Activated naive CD8-positive, alpha-beta T cell treated with anti-CD3 and anti-CD28 coated beads for 36 hours (primary cell): ENCODE results near the gene HES5. TPM values are rescaled to one million over a fixed set of nuclear protein-coding genes. Genes with fewer than 3 reads are reported as not detected.
"Not testable (repeated sequence)": the region's sequence is repeated elsewhere in the genome, so short reads cannot be mapped to it uniquely, and the experiment has no call there.

Source experiments
- DNase-seq: peaks from one replicate; pipeline ENCODE4 v3.0.0; 2021
- H3K27ac Mint-ChIP-seq: one replicate; pipeline ENCODE4 v1.8.0; 2022; ENCODE audit warnings: mild to moderate bottlenecking, moderate library complexity, mixed read lengths
- H3K27me3 Mint-ChIP-seq: one replicate; pipeline ENCODE4 v1.8.0; 2022; ENCODE audit warnings: mild to moderate bottlenecking, mixed read lengths
- H3K36me3 Mint-ChIP-seq: one replicate; pipeline ENCODE4 v1.8.0; 2021; ENCODE audit warnings: mild to moderate bottlenecking, mixed read lengths
- H3K4me1 Mint-ChIP-seq: one replicate; pipeline ENCODE4 v1.8.0; 2021; ENCODE audit warnings: mixed read lengths
- H3K4me3 Mint-ChIP-seq: one replicate; pipeline ENCODE4 v1.8.0; 2022; ENCODE audit warnings: mild to moderate bottlenecking, moderate library complexity, mixed read lengths
- H3K9me3 Mint-ChIP-seq: one replicate; pipeline ENCODE4 v1.8.0; 2022; ENCODE audit warnings: mixed read lengths
- total RNA-seq, 2 experiments: library from RNA; stranded (reverse); gene quantifications; one replicate each; pipeline ENCODE4 v1.2.3, GENCODE V29; 2021

HES5 gene
- under 1 TPM in 1 of 2 experiments, not detected in 1; 0.28 TPM for total RNA-seq

DNA sequence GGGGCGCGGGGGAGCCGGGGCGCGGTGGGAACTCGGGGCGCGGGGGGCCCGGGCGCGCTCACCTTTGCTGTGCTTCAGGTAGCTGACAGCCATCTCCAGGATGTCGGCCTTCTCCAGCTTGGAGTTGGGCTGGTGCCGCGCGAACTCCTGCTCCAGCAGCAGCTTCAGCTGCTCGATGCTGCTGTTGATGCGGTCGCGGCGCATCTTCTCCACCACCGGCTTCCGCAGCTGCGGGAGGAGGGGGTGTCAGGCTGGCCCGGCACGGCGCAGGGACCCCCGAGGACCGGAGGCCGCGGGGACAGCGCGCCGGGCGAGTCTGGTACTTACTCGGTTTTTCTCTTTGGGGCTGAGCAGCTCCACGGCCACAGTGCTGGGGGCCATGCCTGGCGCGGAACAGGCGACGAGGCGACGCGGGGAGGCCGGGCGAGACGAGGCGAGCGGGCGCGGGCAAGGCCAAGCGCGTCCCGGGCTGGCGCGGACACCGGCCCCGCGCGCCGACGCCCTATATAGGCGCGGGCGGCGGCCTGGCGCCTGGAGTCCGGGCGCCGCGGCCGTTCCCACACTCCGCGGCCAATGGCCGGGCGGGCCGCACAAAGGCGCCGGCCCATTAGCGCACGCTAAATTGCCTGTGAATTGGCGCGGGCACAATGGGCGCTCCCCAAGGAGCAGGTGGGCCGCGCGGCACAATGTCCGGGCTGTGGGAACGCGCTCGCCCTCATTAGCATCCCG, at the start of gene HES5:
Gene HES5, minus strand, starts transcription at position 480 of the 729 bp plus-strand sequence. Its CDS starts 99 bp downstream, at position 381.
- Mint-ChIP-seq H3K4me1 (peaks cover 20% of the 10 kb centered on the region), H3K4me3 (peak within 1 kb of the TSS; percentile 74), H3K36me3 (peaks cover 4% of the 10 kb centered on the region), H3K9me3 (no peaks in the 10 kb centered on the region), H3K27ac (peak within 1 kb of the TSS; percentile 51), H3K27me3 (peaks cover 6% of the 10 kb centered on the region)
- no peak for DNase-seq

DNA sequence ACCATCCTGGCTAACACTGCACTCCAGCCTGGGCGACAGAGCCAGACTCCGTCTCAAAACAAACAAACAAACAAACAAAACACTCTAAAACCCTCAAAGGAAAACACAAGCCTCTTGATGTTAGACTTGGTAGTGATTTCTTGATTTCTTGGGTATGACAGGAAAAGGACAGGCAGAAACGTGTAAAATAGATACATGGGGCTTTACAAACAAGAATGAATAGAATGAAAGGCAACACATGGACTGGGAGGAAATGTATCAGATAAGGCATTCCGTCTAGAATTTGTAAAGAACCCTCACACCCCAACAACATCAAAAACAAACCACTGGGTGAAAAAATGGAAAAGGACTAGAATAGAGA, 48.7 kb upstream of the HES5 start:
- Mint-ChIP-seq H3K36me3 (peaks cover 15% of the 10 kb centered on the region), H3K4me1 (peaks cover 76% of the 10 kb centered on the region), H3K9me3 (peaks cover 10% of the 10 kb centered on the region), H3K4me3 (peak overlapping the region; percentile 58), H3K27ac (peak overlapping the region; percentile 97), H3K27me3 (no peaks in the 10 kb centered on the region)
- DNase-seq, result no peak

DNA sequence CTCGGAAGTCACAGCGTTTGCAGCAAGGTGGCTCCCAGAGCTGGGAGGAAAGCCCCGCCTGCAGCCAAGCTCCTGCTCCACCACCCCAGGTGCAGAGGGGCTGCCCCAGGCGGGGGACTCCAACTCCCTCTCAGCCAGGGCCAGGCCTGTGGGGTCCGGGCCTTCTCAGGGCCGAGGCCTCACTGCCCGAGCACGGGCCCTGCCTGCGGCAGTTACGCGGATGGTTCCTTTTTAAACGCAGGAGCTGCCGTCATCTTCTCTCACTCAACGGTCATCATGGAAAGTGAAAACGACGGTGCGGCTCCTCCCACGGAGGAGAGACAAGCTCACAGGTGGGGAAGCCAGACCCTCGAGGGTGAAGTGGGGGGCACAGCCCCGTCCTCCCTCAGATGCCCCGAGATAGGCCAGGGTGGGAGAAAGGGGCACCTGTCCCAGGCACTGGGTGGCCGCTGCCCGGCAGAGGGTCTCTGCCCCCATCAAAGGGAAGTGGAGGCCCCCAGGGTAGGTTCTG, 47.6 kb upstream of the HES5 start:
- Mint-ChIP-seq H3K27ac (peak overlapping the region; percentile 97), H3K4me1 (peaks cover 66% of the 10 kb centered on the region), H3K36me3 (peaks cover 19% of the 10 kb centered on the region), H3K4me3 (peak overlapping the region; percentile 75), H3K9me3 (peaks cover 15% of the 10 kb centered on the region)
- DNase-seq, result peak; percentile 56
- not testable (repeated sequence) for H3K27me3 Mint-ChIP-seq

- Mint-ChIP-seq H3K4me1 (peaks cover 50% of the 10 kb centered on the region), H3K9me3 (peaks cover 14% of the 10 kb centered on the region), H3K27ac (peak overlapping the region; percentile 62), H3K27me3 (no peaks in the 10 kb centered on the region), H3K36me3 (peaks cover 12% of the 10 kb centered on the region), H3K4me3 (peak overlapping the region; percentile 10)
- DNase-seq, result no peak
Observed at GRCh38 chr1:2575801-2576663, 46.0 kb upstream of the HES5 start.

GRCh38 chr1:2574350-2574749, 44.3 kb upstream of the HES5 start:
- H3K4me3 Mint-ChIP-seq, result no peak overlapping the region
- H3K4me1 Mint-ChIP-seq, result peaks cover 36% of the 10 kb centered on the region
- H3K27ac Mint-ChIP-seq, result no peak overlapping the region
- peaks cover 9% of the 10 kb centered on the region for H3K36me3 Mint-ChIP-seq
- DNase-seq, result no peak
- H3K9me3 Mint-ChIP-seq, result peaks cover 14% of the 10 kb centered on the region
- H3K27me3 Mint-ChIP-seq, result no peaks in the 10 kb centered on the region

- H3K4me3 Mint-ChIP-seq, result no peak overlapping the region
- peaks cover 11% of the 10 kb centered on the region for H3K9me3 Mint-ChIP-seq
- no peak overlapping the region for H3K27ac Mint-ChIP-seq
- H3K27me3 Mint-ChIP-seq, result no peaks in the 10 kb centered on the region
- H3K4me1 Mint-ChIP-seq, result peaks cover 28% of the 10 kb centered on the region
- H3K36me3 Mint-ChIP-seq, result peaks cover 4% of the 10 kb centered on the region
- DNase-seq, result no peak
Observed at GRCh38 chr1:2573250-2573920, 43.3 kb upstream of the HES5 start.

- no peak for DNase-seq
- peaks cover 13% of the 10 kb centered on the region for H3K4me1 Mint-ChIP-seq
- H3K9me3 Mint-ChIP-seq, result peaks cover 11% of the 10 kb centered on the region
- H3K27me3 Mint-ChIP-seq, result no peaks in the 10 kb centered on the region
- peaks cover 4% of the 10 kb centered on the region for H3K36me3 Mint-ChIP-seq
- H3K27ac Mint-ChIP-seq, result no peak overlapping the region
- no peak overlapping the region for H3K4me3 Mint-ChIP-seq
Observed at GRCh38 chr1:2571348-2571747, 41.3 kb upstream of the HES5 start.

GRCh38 chr1:2570332-2570731, 40.3 kb upstream of the HES5 start:
- no peak overlapping the region for H3K27ac Mint-ChIP-seq

GRCh38 chr1:2569703-2570102, 39.6 kb upstream of the HES5 start:
- not testable (repeated sequence) for H3K4me3 Mint-ChIP-seq, H3K36me3 Mint-ChIP-seq, H3K27ac Mint-ChIP-seq, H3K4me1 Mint-ChIP-seq, H3K27me3 Mint-ChIP-seq, DNase-seq
- H3K9me3 Mint-ChIP-seq, result peaks cover 11% of the 10 kb centered on the region

More at GRCh38 chr1:2570332-2570731, 40.3 kb upstream of the HES5 start:
- Mint-ChIP-seq H3K4me3 (no peak overlapping the region), H3K4me1 (peaks cover 8% of the 10 kb centered on the region), H3K36me3 (peaks cover 4% of the 10 kb centered on the region), H3K27me3 (no peaks in the 10 kb centered on the region), H3K9me3 (peaks cover 11% of the 10 kb centered on the region)
- no peak for DNase-seq

DNA sequence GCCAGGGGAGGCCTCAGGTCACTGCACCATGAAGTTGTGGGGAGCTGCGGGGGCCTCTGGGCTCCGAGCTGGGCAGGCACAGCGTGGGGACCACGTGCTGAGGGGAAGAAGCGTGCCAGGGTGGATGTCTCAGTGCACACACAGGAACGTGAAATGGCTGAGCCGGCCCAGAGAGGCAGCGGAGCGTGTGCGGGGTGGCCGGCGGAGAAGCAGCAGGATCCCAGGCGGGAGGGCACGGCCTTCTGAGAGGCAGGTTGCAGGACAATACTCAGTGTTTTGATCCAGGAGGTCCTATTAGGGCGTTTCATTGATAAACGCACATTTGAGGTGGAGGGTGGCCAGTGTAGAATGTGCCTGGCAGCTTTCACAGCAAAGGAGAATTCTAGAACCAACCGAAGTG, 39.0 kb upstream of the HES5 start:
- H3K4me1 Mint-ChIP-seq, result peaks cover 2% of the 10 kb centered on the region
- H3K4me3 Mint-ChIP-seq, result no peak overlapping the region
- peaks cover 4% of the 10 kb centered on the region for H3K36me3 Mint-ChIP-seq
- no peaks in the 10 kb centered on the region for H3K27me3 Mint-ChIP-seq
- peaks cover 8% of the 10 kb centered on the region for H3K9me3 Mint-ChIP-seq
- no peak overlapping the region for H3K27ac Mint-ChIP-seq
- DNase-seq, result no peak

- H3K27ac Mint-ChIP-seq, H3K36me3 Mint-ChIP-seq, H3K9me3 Mint-ChIP-seq, H3K27me3 Mint-ChIP-seq, DNase-seq, H3K4me1 Mint-ChIP-seq, H3K4me3 Mint-ChIP-seq: not testable (repeated sequence)
Observed at GRCh38 chr1:2568187-2568816, 38.2 kb upstream of the HES5 start.

GRCh38 chr1:2567083-2567679, 37.1 kb upstream of the HES5 start:
- H3K4me1 Mint-ChIP-seq, result peaks cover 2% of the 10 kb centered on the region
- DNase-seq, result no peak
- H3K27ac Mint-ChIP-seq, result peak overlapping the region; percentile 45
- no peaks in the 10 kb centered on the region for H3K9me3 Mint-ChIP-seq
- no peaks in the 10 kb centered on the region for H3K27me3 Mint-ChIP-seq
- H3K36me3 Mint-ChIP-seq, result no peaks in the 10 kb centered on the region
- no peak overlapping the region for H3K4me3 Mint-ChIP-seq

GRCh38 chr1:2566101-2567045, 36.3 kb upstream of the HES5 start:
- no peak for DNase-seq
- peaks cover under 1% of the 10 kb centered on the region for H3K36me3 Mint-ChIP-seq
- no peak overlapping the region for H3K4me3 Mint-ChIP-seq
- no peaks in the 10 kb centered on the region for H3K9me3 Mint-ChIP-seq
- H3K4me1 Mint-ChIP-seq, result peaks cover 2% of the 10 kb centered on the region
- no peaks in the 10 kb centered on the region for H3K27me3 Mint-ChIP-seq
- no peak overlapping the region for H3K27ac Mint-ChIP-seq
